Hepatocyte (in vitro differentiated cells): ENCODE results near the gene RNF208.

Experiments
- CTCF ChIP-seq: fragments of 200-600 bp; sonication (generic); IDR thresholded peaks from 2 replicates; pipeline ENCODE4 v1.5.1; 2016; ENCODE audit warnings: antibody characterized with exemption, mild to moderate bottlenecking; ENCODE audit not compliant: poor library complexity
- EZH2 ChIP-seq: fragments of 200-600 bp; sonication (generic); IDR thresholded peaks from 2 replicates; pipeline ENCODE4 v1.6.1; 2016; ENCODE audit warnings: antibody characterized with exemption, mild to moderate bottlenecking, borderline replicate concordance

GRCh38 chr9:137232510-137232909 is 10.5 kb upstream of the RNF208 start:
- TF ChIP-seq CTCF = no peak
- no peak for TF ChIP-seq EZH2
